GM13976 (cell line): Measurements from ENCODE around the gene POLG2.
"Not testable (repeated sequence)": the region's sequence is repeated elsewhere in the genome, so short reads cannot be mapped to it uniquely, and the experiment has no call there.

ENCODE experiments used
- DNase-seq: peaks from one replicate; pipeline ENCODE4 v3.0.0; 2012; ENCODE audit warnings: low spot score
- in situ Hi-C: fragments of 300-500 bp; cut with MboI; formaldehyde crosslinking; loops from one replicate; pipeline ENCODE4 v1.12.0; 2022; ENCODE audit warnings: low sequenced_read_pairs, mixed read lengths, inconsistent platforms; ENCODE audit not compliant: unreplicated experiment
- TF ChIP-seq, protein P1 (sequence below): IDR thresholded peaks from 2 replicates; pipeline ENCODE4 v1.5.1; 2012; ENCODE audit warnings: borderline replicate concordance, mild to moderate bottlenecking; ENCODE audit not compliant: insufficient read depth; ENCODE audit errors: extremely low read depth, missing control alignments, control extremely low read depth

The POLG2 gene

DNA sequence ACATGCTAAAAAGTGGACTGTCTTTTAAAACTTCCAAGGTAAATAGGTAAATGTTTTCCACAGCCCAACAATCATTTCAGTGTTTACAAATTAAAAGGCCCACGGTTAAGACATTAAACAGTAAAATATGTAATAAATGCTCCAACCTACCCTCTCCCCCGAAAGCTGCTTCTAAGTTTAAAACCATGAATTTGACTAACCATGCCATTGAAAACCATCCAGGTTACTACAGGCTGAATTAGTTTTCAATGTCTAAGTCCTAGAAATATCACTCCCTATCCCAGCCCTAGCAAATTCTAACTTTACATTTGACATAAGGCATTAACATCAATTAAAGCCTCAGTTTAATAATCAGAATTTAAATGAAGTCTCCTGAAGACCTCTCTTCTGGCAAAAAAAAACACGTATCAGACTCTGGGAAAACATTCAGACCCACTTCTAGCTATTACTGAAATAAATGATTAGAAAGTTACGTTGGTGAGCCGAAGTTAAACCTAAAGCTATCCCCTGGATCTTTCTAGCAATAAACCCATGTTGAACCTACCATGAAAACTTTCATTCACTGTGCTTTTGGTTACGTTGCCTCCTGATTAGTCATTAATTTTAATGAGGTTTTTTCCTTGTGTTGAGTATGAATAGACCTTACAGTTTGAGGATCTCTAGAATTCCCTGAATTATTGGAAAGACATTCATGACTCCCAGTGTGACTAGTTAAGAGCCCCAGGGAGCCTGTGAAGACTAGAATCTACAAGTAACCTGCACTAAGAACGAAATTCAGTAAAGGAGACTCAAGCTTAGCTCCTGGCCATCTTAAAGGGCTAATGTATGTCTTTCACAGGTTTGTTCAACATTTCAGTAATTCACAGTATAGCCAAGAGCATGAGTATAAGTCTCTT lies 1.7 kb upstream of the POLG2 start:
- in situ Hi-C loops = no loop called here
- TF ChIP-seq, protein P1, sequence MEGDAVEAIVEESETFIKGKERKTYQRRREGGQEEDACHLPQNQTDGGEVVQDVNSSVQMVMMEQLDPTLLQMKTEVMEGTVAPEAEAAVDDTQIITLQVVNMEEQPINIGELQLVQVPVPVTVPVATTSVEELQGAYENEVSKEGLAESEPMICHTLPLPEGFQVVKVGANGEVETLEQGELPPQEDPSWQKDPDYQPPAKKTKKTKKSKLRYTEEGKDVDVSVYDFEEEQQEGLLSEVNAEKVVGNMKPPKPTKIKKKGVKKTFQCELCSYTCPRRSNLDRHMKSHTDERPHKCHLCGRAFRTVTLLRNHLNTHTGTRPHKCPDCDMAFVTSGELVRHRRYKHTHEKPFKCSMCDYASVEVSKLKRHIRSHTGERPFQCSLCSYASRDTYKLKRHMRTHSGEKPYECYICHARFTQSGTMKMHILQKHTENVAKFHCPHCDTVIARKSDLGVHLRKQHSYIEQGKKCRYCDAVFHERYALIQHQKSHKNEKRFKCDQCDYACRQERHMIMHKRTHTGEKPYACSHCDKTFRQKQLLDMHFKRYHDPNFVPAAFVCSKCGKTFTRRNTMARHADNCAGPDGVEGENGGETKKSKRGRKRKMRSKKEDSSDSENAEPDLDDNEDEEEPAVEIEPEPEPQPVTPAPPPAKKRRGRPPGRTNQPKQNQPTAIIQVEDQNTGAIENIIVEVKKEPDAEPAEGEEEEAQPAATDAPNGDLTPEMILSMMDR = no peak
- no peak for DNase-seq

DNA sequence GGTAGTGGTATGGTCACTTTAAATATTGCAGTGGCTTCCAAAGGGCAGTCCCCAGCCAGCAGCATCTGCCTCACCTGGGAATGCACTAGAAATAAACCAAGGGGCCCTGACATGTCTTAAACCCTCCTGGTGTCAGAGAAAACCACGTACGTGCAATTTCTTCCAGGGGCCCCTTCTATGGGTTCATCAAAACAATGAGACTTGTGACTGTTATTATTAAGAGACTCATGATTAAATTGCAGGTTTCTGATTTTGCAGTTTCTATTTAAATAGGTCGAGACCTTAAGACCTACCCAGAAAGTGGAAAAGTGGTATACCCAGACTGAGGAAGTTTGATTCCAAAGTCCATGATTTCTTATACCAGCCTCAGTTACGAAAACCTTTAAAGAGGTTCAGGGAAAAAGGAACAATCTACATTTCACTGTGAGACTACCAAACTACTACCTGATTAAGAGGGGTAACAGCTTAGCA lies 746 bp upstream of the POLG2 start:
- in situ Hi-C loops = no loop called here
- TF ChIP-seq, protein P1 = no peak
- no peak for DNase-seq

DNA sequence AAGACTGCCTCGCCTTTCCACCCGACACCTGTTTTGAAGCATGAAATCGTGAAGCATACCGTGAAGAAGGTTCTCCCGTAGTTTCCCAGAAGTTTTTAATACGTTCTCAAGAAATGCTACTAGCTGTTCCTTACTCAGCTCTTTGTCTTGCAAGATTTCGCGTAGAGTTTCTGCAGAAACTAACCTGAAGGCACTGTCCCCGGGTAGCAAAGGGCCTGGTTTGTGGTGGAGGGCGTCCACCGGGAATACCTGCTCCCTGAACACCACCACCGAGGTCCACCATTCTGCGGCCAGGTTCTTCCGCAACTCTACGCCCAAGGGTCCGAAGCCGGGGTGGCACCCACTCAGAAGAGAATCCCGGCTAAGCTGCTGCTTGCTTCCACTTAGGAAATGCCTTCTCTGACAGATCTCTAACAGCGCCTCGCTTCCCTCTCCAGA lies 487 bp downstream of the POLG2 start:
- in situ Hi-C loops = no loop called here
- DNase-seq = no peak

DNA sequence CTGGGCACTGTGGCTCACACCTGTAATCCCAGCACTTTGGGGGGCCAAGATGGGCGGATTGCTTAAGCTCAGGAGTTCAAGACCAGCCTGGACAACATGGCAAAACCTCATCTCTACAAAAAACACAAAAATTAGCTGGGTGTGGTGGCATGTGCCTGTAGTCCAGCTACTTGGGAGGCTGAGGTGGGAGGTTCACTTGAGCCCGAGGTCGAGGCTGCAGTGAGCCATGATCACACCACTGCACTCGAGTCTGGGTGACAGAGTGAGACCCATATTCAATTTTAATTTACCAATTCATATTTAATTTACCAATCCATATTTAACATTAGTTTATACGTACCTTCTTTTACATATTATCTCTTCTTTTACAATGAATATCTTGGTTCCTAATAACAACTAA lies 1.6 kb downstream of the POLG2 start:
- in situ Hi-C loops = not testable (repeated sequence)

More for the DNA sequence above, 487 bp downstream of the POLG2 start:
- TF ChIP-seq, protein P1 = no peak

DNA sequence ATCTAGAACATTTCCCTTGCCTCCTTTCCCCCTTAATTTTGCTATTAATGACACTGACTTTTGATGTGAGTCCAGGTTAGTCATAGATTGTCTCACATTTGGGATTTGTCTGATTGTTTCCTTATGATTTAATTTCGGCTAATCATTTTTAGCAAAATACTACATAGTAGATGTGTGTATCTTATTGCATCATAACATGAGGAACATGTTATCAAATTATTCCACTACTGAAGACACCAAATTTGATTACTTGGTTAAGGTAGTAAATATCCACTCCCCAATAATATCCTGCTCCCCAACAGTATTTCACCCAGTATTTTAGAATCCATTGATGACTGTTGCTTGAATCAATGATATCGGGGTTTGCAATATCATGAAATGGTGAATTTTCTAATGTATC lies 2.7 kb downstream of the POLG2 start:
- no peak for DNase-seq
- in situ Hi-C loops = loop anchor here (5.0 kb wide), 1 partner anchor 72 kb away; no protein-coding TSS in a partner anchor

More for the DNA sequence above, 1.6 kb downstream of the POLG2 start:
- not testable (repeated sequence) for DNase-seq

DNA sequence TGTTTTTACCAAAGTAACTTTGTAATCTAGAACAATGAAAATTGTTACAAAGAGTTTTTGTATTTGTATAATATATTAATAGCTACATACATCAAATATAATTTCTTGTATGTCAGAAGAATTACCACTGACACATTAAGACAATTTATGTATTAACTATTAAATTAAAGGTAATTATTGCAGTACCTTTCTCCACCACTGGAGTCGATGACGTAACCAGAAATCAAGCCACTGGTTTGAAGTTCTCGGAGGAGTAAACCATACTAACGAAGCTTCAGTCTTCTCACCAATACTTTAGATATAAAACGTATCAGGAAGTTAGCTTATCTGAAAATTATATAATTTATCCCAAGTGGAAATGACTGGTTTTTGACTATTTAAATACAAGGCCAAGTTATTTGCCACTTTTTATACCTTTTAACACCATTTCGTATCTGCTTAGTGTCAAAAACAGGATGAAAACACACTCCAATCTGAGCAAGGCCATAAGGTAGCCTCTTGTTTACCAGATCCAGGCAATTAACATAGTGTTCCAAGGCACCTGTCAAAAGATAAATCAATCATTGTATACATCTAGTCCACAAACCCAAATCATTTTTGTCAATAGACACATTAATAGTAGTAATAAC lies 4.3 kb downstream of the POLG2 start:
- in situ Hi-C loops = loop anchor here (5.0 kb wide), 1 partner anchor 70 kb away; no protein-coding TSS in a partner anchor
- TF ChIP-seq, protein P1 = no peak
- no peak for DNase-seq

More for the DNA sequence above, 2.7 kb downstream of the POLG2 start:
- TF ChIP-seq, protein P1 = no peak
